IMR-90 (cell line): ENCODE data around the gene ITSN1. TPM values are rescaled to one million over a fixed set of nuclear protein-coding genes. Genes with fewer than 3 reads are reported as not detected.

Experiments used
- ATAC-seq: fragments of 200-7000 bp; cut with Tn5 transposase; 2 replicates; pipeline ENCODE4 v1.9.1; 2020; ENCODE audit warnings: low read depth, mild to moderate bottlenecking, moderate library complexity
- BruUV-seq: library from RNA; stranded (reverse); fragments of 400-500 nt; replicated peaks from 2 replicates; lab custom pipeline; 2021; lab: Mats Ljungman, UMichigan
- CTCF ChIA-PET: fragments of 300-600 bp; formaldehyde crosslinking; extraction: SDS; loops from one replicate; lab custom pipeline; 2021; ENCODE audit warnings: antibody characterized with exemption; lab: Yijun Ruan, JAX
- POLR2A ChIA-PET: fragments of 300-600 bp; sonication (Branson Sonifier 250); formaldehyde crosslinking; loops from one replicate; lab custom pipeline; 2022; ENCODE audit warnings: antibody characterized with exemption; ENCODE audit not compliant: unreplicated experiment; lab: Charles Lee
- DNase-seq: peaks from one replicate; pipeline ENCODE4 v3.0.0; 2013
- H2AFZ ChIP-seq: replicated peaks from 2 replicates; pipeline ENCODE3; 2013; ENCODE audit warnings: low read length, mild to moderate bottlenecking; ENCODE audit not compliant: poor library complexity
- H2AK5ac ChIP-seq: 2 replicates; pipeline ENCODE4 v1.6.1; 2013; ENCODE audit warnings: low read depth, low read length, inconsistent platforms
- H2AK9ac ChIP-seq: replicated peaks from 2 replicates; pipeline ENCODE3; 2013; ENCODE audit warnings: mild to moderate bottlenecking, low read depth, low read length, moderate library complexity; ENCODE audit not compliant: poor library complexity
- H2BK120ac ChIP-seq: 2 replicates; pipeline ENCODE4 v1.6.1; 2013; ENCODE audit warnings: low read depth, low read length, inconsistent platforms
- H2BK15ac ChIP-seq: 3 replicates; pipeline ENCODE4 v1.6.1; 2013; ENCODE audit warnings: low read depth, low read length, inconsistent platforms
- H2BK20ac ChIP-seq: 2 replicates; pipeline ENCODE4 v1.6.1; 2013; ENCODE audit warnings: low read depth, mild to moderate bottlenecking, inconsistent platforms, low read length, moderate library complexity
- H2BK5ac ChIP-seq: 2 replicates; pipeline ENCODE4 v1.6.1; 2013; ENCODE audit warnings: mild to moderate bottlenecking, low read depth, low read length, inconsistent platforms; ENCODE audit not compliant: poor library complexity, severe bottlenecking
- H3K14ac ChIP-seq: replicated peaks from 2 replicates; pipeline ENCODE4 v1.6.1; 2013; ENCODE audit warnings: low read depth, low read length, inconsistent platforms
- H3K18ac ChIP-seq: 2 replicates; pipeline ENCODE4 v1.6.1; 2013; ENCODE audit warnings: low read depth, low read length, control low read depth
- H3K23ac ChIP-seq: 2 replicates; pipeline ENCODE4 v1.6.1; 2013; ENCODE audit warnings: low read depth, low read length, inconsistent platforms
- H3K27ac ChIP-seq: 2 replicates; pipeline ENCODE4 v1.5.1; 2013; ENCODE audit warnings: mild to moderate bottlenecking, control low read depth, low read length; ENCODE audit not compliant: insufficient read depth
- H3K27me3 ChIP-seq: 2 replicates; pipeline ENCODE4 v1.6.1; 2013; ENCODE audit warnings: low read length; ENCODE audit not compliant: control insufficient read depth, insufficient read depth
- H3K36me3 ChIP-seq: 2 replicates; pipeline ENCODE4 v1.6.1; 2013; ENCODE audit warnings: low read length, mixed read lengths; ENCODE audit not compliant: control insufficient read depth, insufficient read depth
- H3K4ac ChIP-seq: 2 replicates; pipeline ENCODE4 v1.6.1; 2013; ENCODE audit warnings: low read depth, low read length, inconsistent platforms
- H3K4me1 ChIP-seq: 2 replicates; pipeline ENCODE4 v1.6.1; 2013; ENCODE audit warnings: low read length, mixed read lengths; ENCODE audit not compliant: control insufficient read depth, insufficient read depth
- H3K4me2 ChIP-seq: 2 replicates; pipeline ENCODE4 v1.6.1; 2013; ENCODE audit warnings: low read depth, mild to moderate bottlenecking, control low read depth, low read length, moderate library complexity
- H3K4me3 ChIP-seq: 2 replicates; pipeline ENCODE4 v1.5.1; 2013; ENCODE audit warnings: low read depth, mild to moderate bottlenecking, control low read depth, low read length, moderate library complexity; ENCODE audit not compliant: insufficient read depth
- H3K56ac ChIP-seq: 2 replicates; pipeline ENCODE4 v1.6.1; 2013; ENCODE audit warnings: low read length, inconsistent platforms; ENCODE audit not compliant: insufficient read depth; ENCODE audit errors: extremely low read depth
- H3K79me1 ChIP-seq, 2 experiments: 2 replicates each; pipeline ENCODE4 v1.6.1; 2013; ENCODE audit warnings: low read length in 2 of 2, inconsistent platforms in 1 of 2, low read depth in 1 of 2
- H3K9ac ChIP-seq: 2 replicates; pipeline ENCODE4 v1.6.1; 2013; ENCODE audit warnings: low read depth, low read length, control low read depth
- H3K9me1 ChIP-seq: 2 replicates; pipeline ENCODE4 v1.6.1; 2013; ENCODE audit warnings: low read length, inconsistent platforms; ENCODE audit not compliant: insufficient read depth
- H3K9me3 ChIP-seq: 2 replicates; pipeline ENCODE4 v1.6.1; 2013; ENCODE audit warnings: low read length; ENCODE audit not compliant: control insufficient read depth, insufficient read depth
- H4K20me1 ChIP-seq: 2 replicates; pipeline ENCODE4 v1.6.1; 2013; ENCODE audit warnings: low read length, inconsistent platforms; ENCODE audit not compliant: insufficient read depth
- H4K5ac ChIP-seq: 2 replicates; pipeline ENCODE4 v1.6.1; 2013; ENCODE audit warnings: mild to moderate bottlenecking, low read depth, low read length, control low read depth
- H4K8ac ChIP-seq, 2 experiments: 2 replicates each; pipeline ENCODE4 v1.6.1; 2013; ENCODE audit warnings: low read depth in 2 of 2, low read length in 2 of 2, control low read depth in 1 of 2, inconsistent platforms in 1 of 2
- H4K91ac ChIP-seq: 2 replicates; pipeline ENCODE4 v1.6.1; 2013; ENCODE audit warnings: low read depth, low read length, inconsistent platforms; ENCODE audit not compliant: insufficient read depth
- BHLHE40 ChIP-seq: fragments of 150-350 bp; IDR thresholded peaks from 2 replicates; pipeline ENCODE4 v1.6.1; 2016; ENCODE audit warnings: mild to moderate bottlenecking, low read depth, low read length
- CEBPB ChIP-seq: IDR thresholded peaks from 2 replicates; pipeline ENCODE4 v1.6.1; 2012; ENCODE audit warnings: low read depth, low read length, improper control_type of control experiment
- CHD1 ChIP-seq: IDR thresholded peaks from 2 replicates; pipeline ENCODE4 v1.6.1; 2012; ENCODE audit warnings: low read depth, low read length, improper control_type of control experiment
- MAFK ChIP-seq: IDR thresholded peaks from 2 replicates; pipeline ENCODE4 v1.6.1; 2012; ENCODE audit warnings: low read depth, low read length, improper control_type of control experiment
- MAZ ChIP-seq: IDR thresholded peaks from 2 replicates; pipeline ENCODE4 v1.6.1; 2012; ENCODE audit warnings: low read depth, mild to moderate bottlenecking, low read length, improper control_type of control experiment, moderate library complexity, borderline replicate concordance
- MXI1 ChIP-seq: IDR thresholded peaks from 2 replicates; pipeline ENCODE4 v1.6.1; 2012; ENCODE audit warnings: low read depth, mild to moderate bottlenecking, low read length, moderate library complexity, borderline replicate concordance
- NFE2L2 ChIP-seq: fragments of 150-350 bp; IDR thresholded peaks from 2 replicates; pipeline ENCODE4 v1.6.1; 2016; ENCODE audit warnings: low read depth, mild to moderate bottlenecking, low read length
- RAD21 ChIP-seq: IDR thresholded peaks from 2 replicates; pipeline ENCODE4 v1.6.1; 2012; ENCODE audit warnings: low read length, improper control_type of control experiment
- RFX5 ChIP-seq: IDR thresholded peaks from 2 replicates; pipeline ENCODE4 v1.8.0; 2012; ENCODE audit warnings: low read depth, mild to moderate bottlenecking, low read length, moderate library complexity
- SMC3 ChIP-seq: fragments of 150-350 bp; IDR thresholded peaks from 2 replicates; pipeline ENCODE4 v1.6.1; 2016; ENCODE audit warnings: low read depth, mild to moderate bottlenecking, antibody characterized with exemption, low read length, moderate library complexity
- WGBS, 2 experiments: methylation state at CpG; one replicate each; pipeline versions ENCODE4 v1.1.5 to v1.1.7; 2013; ENCODE audit warnings: missing lambda C conversion rate in 2 of 2; ENCODE audit not compliant: insufficient read length in 1 of 2; ENCODE audit errors: extremely low coverage in 2 of 2; 5-methylcytosine and 5-hydroxymethylcytosine counted together
- dilution Hi-C: fragments of 300-500 bp; cut with HindIII; formaldehyde crosslinking; loops from one replicate; pipeline ENCODE4 v1.14.3; 2018; ENCODE audit warnings: low sequenced_read_pairs; ENCODE audit not compliant: unreplicated experiment
- in situ Hi-C: fragments of 300-500 bp; cut with MboI; formaldehyde crosslinking; loops from 3 replicates; pipeline ENCODE4 v1.14.3; 2019; ENCODE audit warnings: low sequenced_read_pairs, inconsistent platforms, mixed read lengths
- intact Hi-C: fragments of 100-400 bp; cut with micrococcal nuclease; formaldehyde crosslinking; loops from 2 replicates; pipeline ENCODE4 v1.10.0; 2022
- polyA plus RNA-seq, 3 experiments: library from polyadenylated mRNA; depleted of rRNA; stranded (reverse); fragments of >200 nt; gene quantifications; 2 replicates each; pipeline ENCODE4 v1.2.3, GENCODE V29; 2012; ENCODE audit warnings: low replicate concordance in 1 of 3
- total RNA-seq: library from RNA; depleted of rRNA; stranded (reverse); fragments of >200 nt; gene quantifications from 2 replicates; pipeline ENCODE4 v1.2.3, GENCODE V29; 2012
- TF ChIP-seq, protein P1 (sequence below): conservative IDR thresholded peaks from 2 replicates; pipeline ENCODE4 v1.5.1; 2012; ENCODE audit warnings: mild to moderate bottlenecking, low read depth, low read length, improper control_type of control experiment
- TF ChIP-seq, protein P2 (sequence below): fragments of 150-350 bp; IDR thresholded peaks from 2 replicates; pipeline ENCODE4 v1.6.1; 2017; ENCODE audit warnings: mild to moderate bottlenecking, antibody characterized with exemption, low read length, low read depth

The ITSN1 gene
- total and polyA plus RNA-seq, 2 of the 4 experiments (the other 2 are of a cell fraction): 45.4 to 62.0 TPM

DNA sequence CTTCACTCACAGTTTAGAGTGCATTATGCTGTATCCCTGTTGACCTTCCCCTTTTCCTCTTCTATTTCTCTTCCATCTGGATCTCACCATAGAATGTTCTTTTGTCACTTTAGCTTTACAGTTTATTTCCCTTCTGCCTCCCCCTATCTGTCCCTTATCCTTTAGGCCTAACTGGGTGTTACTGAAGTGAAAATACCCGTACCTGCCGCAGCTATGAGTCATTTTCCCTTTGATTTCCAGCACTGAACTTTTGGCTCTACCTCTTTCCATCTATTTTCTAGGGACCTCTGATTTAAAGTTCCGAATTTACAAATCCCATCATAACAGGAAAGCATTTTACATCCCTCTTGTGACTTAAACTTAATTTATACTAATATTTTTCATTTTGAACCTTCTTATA, 19.7 kb downstream of the ITSN1 start:
- no peak overlapping the region for H3K9ac ChIP-seq
- in situ Hi-C loops (no loop called here), intact Hi-C loops (no loop called here), dilution Hi-C loops (no loop called here)
- H3K79me1 ChIP-seq: peaks cover 47 to 79% of the 10 kb centered on the region in 2 experiments
- no peak overlapping the region for H2AK5ac ChIP-seq
- no peak overlapping the region for H4K91ac ChIP-seq
- H3K9me3 ChIP-seq: no peaks in the 10 kb centered on the region
- BruUV-seq: no TSS peak
- no peaks in the 10 kb centered on the region for H3K27me3 ChIP-seq
- H2BK120ac ChIP-seq: no peak overlapping the region
- no peak overlapping the region for H2AFZ ChIP-seq
- peaks cover 5% of the 10 kb centered on the region for H3K4me1 ChIP-seq
- no peak overlapping the region for H2AK9ac ChIP-seq
- no peak overlapping the region for H2BK15ac ChIP-seq
- POLR2A ChIA-PET: no interaction called here
- no peak overlapping the region for H3K14ac ChIP-seq
- H3K4me2 ChIP-seq: no peak overlapping the region
- no peaks in the 10 kb centered on the region; the same call in 1 of the 2 replicates for H3K36me3 ChIP-seq
- H3K9me1 ChIP-seq: peaks cover 13% of the 10 kb centered on the region
- no peak overlapping the region for H3K4me3 ChIP-seq
- CTCF ChIA-PET: interaction anchor here (0.6 kb wide), 1 partner anchor 26 kb away, joined by 3 read pairs; no protein-coding TSS in a partner anchor
- no peak overlapping the region for H3K23ac ChIP-seq
- H4K8ac ChIP-seq: no peak overlapping the region
- H3K56ac ChIP-seq: no peak overlapping the region
- no peak overlapping the region for H4K5ac ChIP-seq
- WGBS, 2 experiments: 100% methylated on average over 1 of the region's 3 CpGs; no CpG with 5 or more reads in 1 of the 2 experiments
- peaks cover 11% of the 10 kb centered on the region for H4K20me1 ChIP-seq
- no peak overlapping the region for H3K18ac ChIP-seq
- TF ChIP-seq MAFK (no peak), MXI1 (no peak), NFE2L2 (no peak), SMC3 (no peak), RFX5 (no peak), CHD1 (no peak), CEBPB (no peak), RAD21 (no peak), BHLHE40 (no peak), MAZ (no peak)
- TF ChIP-seq, protein P1, sequence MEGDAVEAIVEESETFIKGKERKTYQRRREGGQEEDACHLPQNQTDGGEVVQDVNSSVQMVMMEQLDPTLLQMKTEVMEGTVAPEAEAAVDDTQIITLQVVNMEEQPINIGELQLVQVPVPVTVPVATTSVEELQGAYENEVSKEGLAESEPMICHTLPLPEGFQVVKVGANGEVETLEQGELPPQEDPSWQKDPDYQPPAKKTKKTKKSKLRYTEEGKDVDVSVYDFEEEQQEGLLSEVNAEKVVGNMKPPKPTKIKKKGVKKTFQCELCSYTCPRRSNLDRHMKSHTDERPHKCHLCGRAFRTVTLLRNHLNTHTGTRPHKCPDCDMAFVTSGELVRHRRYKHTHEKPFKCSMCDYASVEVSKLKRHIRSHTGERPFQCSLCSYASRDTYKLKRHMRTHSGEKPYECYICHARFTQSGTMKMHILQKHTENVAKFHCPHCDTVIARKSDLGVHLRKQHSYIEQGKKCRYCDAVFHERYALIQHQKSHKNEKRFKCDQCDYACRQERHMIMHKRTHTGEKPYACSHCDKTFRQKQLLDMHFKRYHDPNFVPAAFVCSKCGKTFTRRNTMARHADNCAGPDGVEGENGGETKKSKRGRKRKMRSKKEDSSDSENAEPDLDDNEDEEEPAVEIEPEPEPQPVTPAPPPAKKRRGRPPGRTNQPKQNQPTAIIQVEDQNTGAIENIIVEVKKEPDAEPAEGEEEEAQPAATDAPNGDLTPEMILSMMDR: no peak
- TF ChIP-seq, protein P2, sequence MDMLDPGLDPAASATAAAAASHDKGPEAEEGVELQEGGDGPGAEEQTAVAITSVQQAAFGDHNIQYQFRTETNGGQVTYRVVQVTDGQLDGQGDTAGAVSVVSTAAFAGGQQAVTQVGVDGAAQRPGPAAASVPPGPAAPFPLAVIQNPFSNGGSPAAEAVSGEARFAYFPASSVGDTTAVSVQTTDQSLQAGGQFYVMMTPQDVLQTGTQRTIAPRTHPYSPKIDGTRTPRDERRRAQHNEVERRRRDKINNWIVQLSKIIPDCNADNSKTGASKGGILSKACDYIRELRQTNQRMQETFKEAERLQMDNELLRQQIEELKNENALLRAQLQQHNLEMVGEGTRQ: no peak
- no peak overlapping the region for H3K4ac ChIP-seq
- no peak overlapping the region for H3K27ac ChIP-seq
- no peak overlapping the region for H2BK20ac ChIP-seq
- no peak overlapping the region for H2BK5ac ChIP-seq
- no peak for DNase-seq
- ATAC-seq: no peak
